SU-DHL-6 (cell line): Measurements from ENCODE around the gene C6orf62.
"Not testable (repeated sequence)": the region's sequence is repeated elsewhere in the genome, so short reads cannot be mapped to it uniquely, and the experiment has no call there.

Source experiments
- H2AFZ ChIP-seq: fragments of 200-600 bp; sonication (generic); 2 replicates; pipeline ENCODE4 v1.6.1; 2014; ENCODE audit warnings: low read depth, mild to moderate bottlenecking, moderate library complexity, mixed read lengths, antibody characterized with exemption, low read length; ENCODE audit not compliant: severe bottlenecking
- H3F3A ChIP-seq: fragments of 200-600 bp; shearing (Covaris generic); 2 replicates; pipeline ENCODE4 v1.6.0; 2016; ENCODE audit warnings: antibody characterized with exemption, mild to moderate bottlenecking; ENCODE audit not compliant: insufficient read depth
- H3K27ac ChIP-seq: fragments of 200-600 bp; sonication (generic); 2 replicates; pipeline ENCODE4 v1.5.1; 2016; ENCODE audit warnings: low read depth, mild to moderate bottlenecking, low read length, moderate library complexity, mixed read lengths
- H3K27me3 ChIP-seq: fragments of 200-600 bp; sonication (generic), shearing (Covaris generic); 2 replicates; pipeline ENCODE4 v1.6.0; 2014; ENCODE audit warnings: mild to moderate bottlenecking, low read length
- H3K36me3 ChIP-seq: fragments of 200-600 bp; sonication (generic); 2 replicates; pipeline ENCODE4 v1.6.1; 2014; ENCODE audit warnings: mild to moderate bottlenecking, low read length, mixed read lengths
- H3K4me2 ChIP-seq: fragments of 300-600, 200-600 bp; shearing (Covaris generic), sonication (generic); 2 replicates; pipeline ENCODE4 v1.6.0; 2014; ENCODE audit warnings: low read length, low read depth, mild to moderate bottlenecking; ENCODE audit not compliant: poor library complexity, severe bottlenecking
- H3K4me3 ChIP-seq: fragments of 200-600 bp; sonication (generic); 2 replicates; pipeline ENCODE4 v1.5.1; 2014; ENCODE audit warnings: antibody characterized with exemption, low read length, mild to moderate bottlenecking, mixed read lengths; ENCODE audit not compliant: insufficient read depth, poor library complexity, severe bottlenecking
- H3K79me2 ChIP-seq: fragments of 200-600 bp; sonication (generic); 2 replicates; pipeline ENCODE4 v1.6.1; 2014; ENCODE audit warnings: mild to moderate bottlenecking, low read length, moderate library complexity; ENCODE audit not compliant: insufficient read depth
- H3K9ac ChIP-seq: fragments of 200-600 bp; sonication (generic); 2 replicates; pipeline ENCODE4 v1.7.0; 2014; ENCODE audit warnings: mild to moderate bottlenecking, low read length
- H3K9me2 ChIP-seq: fragments of 200-600 bp; sonication (generic); replicated peaks from 2 replicates; pipeline ENCODE4 v1.6.1; 2014; ENCODE audit warnings: low read length; ENCODE audit not compliant: insufficient read depth
- H3K9me3 ChIP-seq: fragments of 200-600 bp; sonication (generic); 2 replicates; pipeline ENCODE4 v1.6.1; 2014; ENCODE audit warnings: low read length, mixed read lengths; ENCODE audit not compliant: insufficient read depth
- H4K20me1 ChIP-seq: fragments of 200-600 bp; sonication (generic); 2 replicates; pipeline ENCODE4 v1.6.1; 2014; ENCODE audit warnings: low read depth, mild to moderate bottlenecking, antibody characterized with exemption, low read length, moderate library complexity, mixed read lengths
- EZH2phosphoT487 ChIP-seq: fragments of 200-600 bp; sonication (generic), shearing (Covaris generic); conservative IDR thresholded peaks from 2 replicates; pipeline ENCODE4 v1.6.1; 2018; ENCODE audit warnings: mild to moderate bottlenecking, antibody characterized with exemption, low read length, moderate library complexity, mixed read lengths
- TF ChIP-seq, protein P1 (sequence below): fragments of 200-600 bp; sonication (generic); IDR thresholded peaks from one replicate; pipeline ENCODE4 v1.5.1; 2017; ENCODE audit warnings: antibody characterized with exemption, mild to moderate bottlenecking, low read length, moderate library complexity; ENCODE audit not compliant: insufficient read depth, poor library complexity, severe bottlenecking

The C6orf62 gene

DNA sequence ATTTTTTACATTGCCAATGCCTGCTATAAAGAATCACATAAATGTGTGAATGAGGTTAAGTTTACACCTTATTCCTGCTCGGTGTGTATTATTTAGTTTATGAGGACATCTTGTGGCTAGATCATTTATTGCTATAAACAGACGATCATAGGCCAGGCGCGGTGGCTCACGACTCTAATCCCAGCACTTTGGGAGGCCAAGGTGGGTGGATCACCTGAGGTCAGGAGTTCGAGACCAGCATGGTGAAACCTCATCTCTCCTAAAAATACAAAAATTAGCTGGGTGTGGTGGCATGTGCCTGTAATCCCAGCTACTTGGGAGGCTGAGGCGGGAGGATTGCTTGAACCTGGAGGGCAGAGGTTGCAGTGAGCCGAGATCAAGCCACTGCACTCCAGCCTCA lies 23.3 kb downstream of the C6orf62 start:
- H3K27me3 ChIP-seq, H3K79me2 ChIP-seq, H3K9me2 ChIP-seq, H3K36me3 ChIP-seq, H3K4me3 ChIP-seq, H3K27ac ChIP-seq, H3K9ac ChIP-seq, H4K20me1 ChIP-seq, H3K9me3 ChIP-seq, H2AFZ ChIP-seq, H3K4me2 ChIP-seq: not testable (repeated sequence)
- peaks cover 28% of the 10 kb centered on the region for H3F3A ChIP-seq
- TF ChIP-seq, protein P1, sequence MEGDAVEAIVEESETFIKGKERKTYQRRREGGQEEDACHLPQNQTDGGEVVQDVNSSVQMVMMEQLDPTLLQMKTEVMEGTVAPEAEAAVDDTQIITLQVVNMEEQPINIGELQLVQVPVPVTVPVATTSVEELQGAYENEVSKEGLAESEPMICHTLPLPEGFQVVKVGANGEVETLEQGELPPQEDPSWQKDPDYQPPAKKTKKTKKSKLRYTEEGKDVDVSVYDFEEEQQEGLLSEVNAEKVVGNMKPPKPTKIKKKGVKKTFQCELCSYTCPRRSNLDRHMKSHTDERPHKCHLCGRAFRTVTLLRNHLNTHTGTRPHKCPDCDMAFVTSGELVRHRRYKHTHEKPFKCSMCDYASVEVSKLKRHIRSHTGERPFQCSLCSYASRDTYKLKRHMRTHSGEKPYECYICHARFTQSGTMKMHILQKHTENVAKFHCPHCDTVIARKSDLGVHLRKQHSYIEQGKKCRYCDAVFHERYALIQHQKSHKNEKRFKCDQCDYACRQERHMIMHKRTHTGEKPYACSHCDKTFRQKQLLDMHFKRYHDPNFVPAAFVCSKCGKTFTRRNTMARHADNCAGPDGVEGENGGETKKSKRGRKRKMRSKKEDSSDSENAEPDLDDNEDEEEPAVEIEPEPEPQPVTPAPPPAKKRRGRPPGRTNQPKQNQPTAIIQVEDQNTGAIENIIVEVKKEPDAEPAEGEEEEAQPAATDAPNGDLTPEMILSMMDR: peak; percentile 63

DNA sequence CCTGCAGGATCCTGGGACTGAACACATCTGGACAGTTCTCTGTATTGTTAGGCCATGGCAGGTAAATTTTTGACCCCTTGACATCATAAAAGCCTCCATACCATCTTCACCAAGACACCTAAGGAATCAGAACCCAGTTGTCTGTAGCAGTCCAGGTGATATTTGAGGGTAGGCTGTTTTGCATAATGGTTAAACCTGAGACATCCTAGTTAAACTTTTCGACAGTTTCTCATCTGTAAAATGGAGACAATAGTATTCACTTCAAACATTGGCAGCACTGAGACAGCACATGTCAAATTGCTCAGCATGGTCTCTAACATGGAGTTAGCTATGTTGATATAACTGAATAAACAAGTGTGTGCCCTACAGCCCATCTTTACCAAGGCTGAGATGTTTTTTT lies 24.8 kb downstream of the C6orf62 start:
- no peak overlapping the region for H3K4me3 ChIP-seq
- peaks cover 18% of the 10 kb centered on the region for H3F3A ChIP-seq
- H2AFZ ChIP-seq: no peak overlapping the region
- no peaks in the 10 kb centered on the region for H4K20me1 ChIP-seq
- no peaks in the 10 kb centered on the region for H3K9me2 ChIP-seq
- H3K27ac ChIP-seq: no peak overlapping the region
- H3K9ac ChIP-seq: no peak overlapping the region
- no peaks in the 10 kb centered on the region for H3K79me2 ChIP-seq
- H3K4me2 ChIP-seq: no peak overlapping the region
- H3K27me3 ChIP-seq: no peaks in the 10 kb centered on the region
- no peaks in the 10 kb centered on the region for H3K9me3 ChIP-seq
- TF ChIP-seq, protein P1: no peak
- TF ChIP-seq EZH2phosphoT487: no peak
- H3K36me3 ChIP-seq: no peaks in the 10 kb centered on the region

- H3K9me2 ChIP-seq: no peaks in the 10 kb centered on the region
- no peaks in the 10 kb centered on the region for H3K79me2 ChIP-seq
- TF ChIP-seq, protein P1: no peak
- TF ChIP-seq EZH2phosphoT487: no peak
- H3K9me3 ChIP-seq: no peaks in the 10 kb centered on the region
- H2AFZ ChIP-seq: no peak overlapping the region
- no peak overlapping the region for H3K9ac ChIP-seq
- H3K27me3 ChIP-seq: no peaks in the 10 kb centered on the region
- H3K27ac ChIP-seq: no peak overlapping the region
- no peaks in the 10 kb centered on the region for H4K20me1 ChIP-seq
- no peaks in the 10 kb centered on the region for H3K36me3 ChIP-seq
- H3K4me2 ChIP-seq: no peak overlapping the region
- peaks cover 17% of the 10 kb centered on the region for H3F3A ChIP-seq
- no peak overlapping the region for H3K4me3 ChIP-seq
Observed at GRCh38 chr6:24692848-24693592, 25.9 kb downstream of the C6orf62 start.
